SU-DHL-6 (cell line): Measurements from ENCODE around the gene ARHGAP5.

ENCODE experiments used
- EZH2phosphoT487 ChIP-seq: fragments of 200-600 bp; sonication (generic), shearing (Covaris generic); conservative IDR thresholded peaks from 2 replicates; pipeline ENCODE4 v1.6.1; 2018; ENCODE audit warnings: mild to moderate bottlenecking, antibody characterized with exemption, low read length, moderate library complexity, mixed read lengths
- TF ChIP-seq, protein P1 (sequence below): fragments of 200-600 bp; sonication (generic); IDR thresholded peaks from one replicate; pipeline ENCODE4 v1.5.1; 2017; ENCODE audit warnings: antibody characterized with exemption, mild to moderate bottlenecking, low read length, moderate library complexity; ENCODE audit not compliant: insufficient read depth, poor library complexity, severe bottlenecking

DNA sequence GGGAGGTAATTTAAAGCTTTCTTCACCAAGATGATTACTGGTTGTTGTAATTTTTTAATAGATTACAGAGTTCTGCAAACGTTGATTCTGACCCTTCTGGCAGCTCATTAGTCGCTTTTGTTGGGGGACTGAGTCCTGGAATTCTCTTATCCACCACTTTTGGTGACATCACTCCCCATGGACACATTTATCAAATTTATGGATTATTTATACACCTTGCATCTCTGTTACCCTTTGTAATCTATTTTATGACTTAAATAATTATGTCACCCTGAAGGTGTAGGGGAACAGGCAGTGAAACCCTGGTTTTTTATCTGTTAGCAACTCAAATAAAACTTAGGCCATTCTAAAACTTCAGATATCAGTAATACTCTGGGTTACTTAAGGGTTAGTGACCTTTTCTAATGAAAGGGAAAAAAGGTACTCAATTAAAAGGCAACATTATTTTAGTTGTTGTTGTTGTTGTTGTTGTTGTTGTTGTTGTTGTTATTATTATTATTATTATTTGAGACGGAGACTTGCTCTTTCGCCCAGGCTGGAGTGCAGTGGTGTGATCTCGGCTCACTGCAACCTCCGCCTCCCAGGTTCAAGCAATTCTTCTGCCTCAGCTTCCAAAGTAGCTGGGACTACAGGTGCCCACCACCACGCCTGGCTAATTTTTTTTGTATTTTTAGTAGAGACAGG is 65.8 kb downstream of the ARHGAP5 start:
- TF ChIP-seq, protein P1, sequence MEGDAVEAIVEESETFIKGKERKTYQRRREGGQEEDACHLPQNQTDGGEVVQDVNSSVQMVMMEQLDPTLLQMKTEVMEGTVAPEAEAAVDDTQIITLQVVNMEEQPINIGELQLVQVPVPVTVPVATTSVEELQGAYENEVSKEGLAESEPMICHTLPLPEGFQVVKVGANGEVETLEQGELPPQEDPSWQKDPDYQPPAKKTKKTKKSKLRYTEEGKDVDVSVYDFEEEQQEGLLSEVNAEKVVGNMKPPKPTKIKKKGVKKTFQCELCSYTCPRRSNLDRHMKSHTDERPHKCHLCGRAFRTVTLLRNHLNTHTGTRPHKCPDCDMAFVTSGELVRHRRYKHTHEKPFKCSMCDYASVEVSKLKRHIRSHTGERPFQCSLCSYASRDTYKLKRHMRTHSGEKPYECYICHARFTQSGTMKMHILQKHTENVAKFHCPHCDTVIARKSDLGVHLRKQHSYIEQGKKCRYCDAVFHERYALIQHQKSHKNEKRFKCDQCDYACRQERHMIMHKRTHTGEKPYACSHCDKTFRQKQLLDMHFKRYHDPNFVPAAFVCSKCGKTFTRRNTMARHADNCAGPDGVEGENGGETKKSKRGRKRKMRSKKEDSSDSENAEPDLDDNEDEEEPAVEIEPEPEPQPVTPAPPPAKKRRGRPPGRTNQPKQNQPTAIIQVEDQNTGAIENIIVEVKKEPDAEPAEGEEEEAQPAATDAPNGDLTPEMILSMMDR, result no peak
- no peak for TF ChIP-seq EZH2phosphoT487
